HCEC 1CT (cell line): ENCODE results near the gene SCRN2.

Experiments
- DNase-seq: peaks from one replicate; pipeline ENCODE4 v3.0.0-alpha.2; 2017

Gene SCRN2

GRCh38 chr17:47840742-47841487 lies at the start of gene SCRN2:
SCRN2 (minus strand) TSS chr17:47841273; CDS start chr17:47840843, 430 bp downstream.
- peak; percentile 73 for DNase-seq

GRCh38 chr17:47889734-47890529 lies 48.9 kb upstream of the SCRN2 start:
- DNase-seq: peak; percentile 68

- DNase-seq: no peak
These were observed 47.2 kb upstream of the SCRN2 start for GRCh38 chr17:47888293-47888692.

- DNase-seq: no peak
These were observed 44.0 kb upstream of the SCRN2 start for GRCh38 chr17:47884905-47885730.

- DNase-seq: no peak
These were observed 43.3 kb upstream of the SCRN2 start for GRCh38 chr17:47884427-47884740.

GRCh38 chr17:47883589-47884426 lies 42.7 kb upstream of the SCRN2 start:
- no peak for DNase-seq

- DNase-seq: no peak
These were observed 41.9 kb upstream of the SCRN2 start for GRCh38 chr17:47882695-47883588.

GRCh38 chr17:47882247-47882646 lies 41.2 kb upstream of the SCRN2 start:
- DNase-seq: no peak

- DNase-seq: no peak
These were observed 38.8 kb upstream of the SCRN2 start for GRCh38 chr17:47879776-47880454.

GRCh38 chr17:47879028-47879585 lies 38.0 kb upstream of the SCRN2 start:
- DNase-seq: no peak

GRCh38 chr17:47878203-47879027 lies 37.3 kb upstream of the SCRN2 start:
- DNase-seq: no peak

- DNase-seq: no peak
These were observed 36.4 kb upstream of the SCRN2 start for GRCh38 chr17:47877368-47878034.

GRCh38 chr17:47875011-47875985 lies 34.2 kb upstream of the SCRN2 start:
- no peak for DNase-seq

- DNase-seq: no peak
These were observed 32.4 kb upstream of the SCRN2 start for GRCh38 chr17:47873200-47874090.

- no peak for DNase-seq
These were observed 31.6 kb upstream of the SCRN2 start for GRCh38 chr17:47872651-47873161.

GRCh38 chr17:47872019-47872650 lies 31.1 kb upstream of the SCRN2 start:
- no peak for DNase-seq
